Breast epithelium (tissue), 4 donors: ENCODE data around the gene HERC5. TPM values are rescaled to one million over a fixed set of nuclear protein-coding genes. Genes with fewer than 3 reads are reported as not detected.

Experiments used
- DNase-seq, 2 donors: peaks; one replicate each; pipeline ENCODE4 v3.0.0-alpha.2; 2019; ENCODE audit warnings: low spot score in 2 of 2
- H3K27ac ChIP-seq, 2 donors: fragments of 200-600 bp; sonication (generic) in 1 of 2; one replicate each; pipeline ENCODE4 v1.5.1; 2016 to 2019; ENCODE audit warnings: mild to moderate bottlenecking in 1 of 2
- H3K27me3 ChIP-seq, 2 donors: fragments of 200-600 bp; sonication (generic) in 1 of 2; one replicate each; pipeline versions ENCODE4 v1.5.1 to v1.6.0; 2017 to 2019; ENCODE audit warnings: control low read depth in 1 of 2, mild to moderate bottlenecking in 1 of 2
- H3K36me3 ChIP-seq: fragments of 200-600 bp; one replicate; pipeline ENCODE4 v1.5.1; 2019
- H3K4me1 ChIP-seq, 2 donors: fragments of 200-600 bp; sonication (generic); one replicate each; pipeline ENCODE4 v1.5.1; 2016 to 2019; ENCODE audit warnings: control low read depth in 1 of 2
- H3K4me3 ChIP-seq, 3 donors: fragments of 200-600 bp; sonication (generic); 1 replicate in 2 of 3; 2 replicates in 1 of 3; pipeline ENCODE4 v1.5.1; 2016 to 2019; ENCODE audit warnings: mild to moderate bottlenecking in 3 of 3, moderate library complexity in 2 of 3
- H3K9me3 ChIP-seq, 2 donors: fragments of 200-600 bp; sonication (generic) in 1 of 2; one replicate each; pipeline ENCODE4 v1.5.1; 2016 to 2019; ENCODE audit warnings: control low read depth in 1 of 2
- POLR2A ChIP-seq: fragments of 450-650 bp; IDR thresholded peaks from one replicate; pipeline ENCODE4 v1.6.1; 2016; ENCODE audit warnings: antibody characterized with exemption, mild to moderate bottlenecking, moderate library complexity
- POLR2AphosphoS5 ChIP-seq, 3 donors: sonication (generic); formaldehyde crosslinking; IDR thresholded peaks; one replicate each; pipeline ENCODE4 v1.6.1; 2017; ENCODE audit warnings: antibody characterized with exemption in 3 of 3
- intact Hi-C: fragments of 100-400 bp; cut with DNase I; formaldehyde crosslinking; loops from one replicate; pipeline ENCODE4 v1.15.1; 2023; ENCODE audit warnings: low total_unique reads
- total RNA-seq, 3 donors: library from RNA; depleted of rRNA; stranded (reverse); fragments of >200 nt; gene quantifications; one replicate each; pipeline ENCODE4 v1.1.0, GENCODE V29; 2016
- TF ChIP-seq, protein P1 (sequence below), 3 donors: fragments of 450-650 bp; IDR thresholded peaks; one replicate each; pipeline ENCODE4 v1.5.1; 2016 to 2017; ENCODE audit warnings: antibody characterized with exemption in 3 of 3, mild to moderate bottlenecking in 3 of 3, moderate library complexity in 3 of 3

The HERC5 gene
- total RNA-seq, 3 donors from 2014 or later = 5.0 to 5.9 (median 5.9) TPM

DNA sequence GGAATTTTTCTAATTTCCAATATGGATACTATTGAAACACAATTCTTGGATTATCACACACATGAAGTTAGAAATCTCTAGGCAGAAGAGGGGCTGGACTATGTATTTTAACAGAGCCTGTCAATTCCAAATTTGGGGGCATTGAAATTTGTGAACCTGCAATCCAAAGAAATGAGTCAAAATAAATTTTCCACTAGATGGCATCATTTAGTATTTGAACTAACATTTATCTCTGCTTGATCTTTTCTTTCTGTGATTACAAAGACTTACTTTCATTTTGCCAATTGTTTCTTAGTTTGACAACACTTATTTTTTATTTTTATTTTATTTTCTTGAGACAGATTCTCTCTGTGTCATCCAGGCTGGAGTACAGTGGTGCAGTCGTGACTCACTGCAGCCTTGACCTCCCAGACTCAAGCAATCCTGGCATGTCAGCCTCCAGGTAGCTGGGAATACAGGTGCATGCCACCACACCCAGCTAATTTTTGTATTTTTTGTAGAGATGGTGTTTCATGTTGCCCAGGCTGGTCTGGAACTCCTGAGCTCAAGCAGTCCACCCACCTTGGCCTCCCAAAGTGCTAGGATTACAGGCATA is 69.4 kb downstream of the HERC5 start:
- no peak overlapping the region for H3K27ac ChIP-seq
- H3K4me3 ChIP-seq = no peak overlapping the region
- DNase-seq = no peak
- intact Hi-C loops = loop anchor here (10.0 kb wide), 1 partner anchor 138 kb away; no protein-coding TSS in a partner anchor
- no peak for TF ChIP-seq POLR2AphosphoS5 (IDR thresholded peaks at IDR 0.05)
- TF ChIP-seq, protein P1, sequence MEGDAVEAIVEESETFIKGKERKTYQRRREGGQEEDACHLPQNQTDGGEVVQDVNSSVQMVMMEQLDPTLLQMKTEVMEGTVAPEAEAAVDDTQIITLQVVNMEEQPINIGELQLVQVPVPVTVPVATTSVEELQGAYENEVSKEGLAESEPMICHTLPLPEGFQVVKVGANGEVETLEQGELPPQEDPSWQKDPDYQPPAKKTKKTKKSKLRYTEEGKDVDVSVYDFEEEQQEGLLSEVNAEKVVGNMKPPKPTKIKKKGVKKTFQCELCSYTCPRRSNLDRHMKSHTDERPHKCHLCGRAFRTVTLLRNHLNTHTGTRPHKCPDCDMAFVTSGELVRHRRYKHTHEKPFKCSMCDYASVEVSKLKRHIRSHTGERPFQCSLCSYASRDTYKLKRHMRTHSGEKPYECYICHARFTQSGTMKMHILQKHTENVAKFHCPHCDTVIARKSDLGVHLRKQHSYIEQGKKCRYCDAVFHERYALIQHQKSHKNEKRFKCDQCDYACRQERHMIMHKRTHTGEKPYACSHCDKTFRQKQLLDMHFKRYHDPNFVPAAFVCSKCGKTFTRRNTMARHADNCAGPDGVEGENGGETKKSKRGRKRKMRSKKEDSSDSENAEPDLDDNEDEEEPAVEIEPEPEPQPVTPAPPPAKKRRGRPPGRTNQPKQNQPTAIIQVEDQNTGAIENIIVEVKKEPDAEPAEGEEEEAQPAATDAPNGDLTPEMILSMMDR (IDR thresholded peaks at IDR 0.05) = peak in 1 of 3 donors; percentile 26
- H3K36me3 ChIP-seq = no peaks in the 10 kb centered on the region
- H3K4me1 ChIP-seq = peaks cover 0 to 11% of the 10 kb centered on the region in 2 donors
- H3K27me3 ChIP-seq = no peaks in the 10 kb centered on the region
- H3K9me3 ChIP-seq = no peaks in the 10 kb centered on the region

DNA sequence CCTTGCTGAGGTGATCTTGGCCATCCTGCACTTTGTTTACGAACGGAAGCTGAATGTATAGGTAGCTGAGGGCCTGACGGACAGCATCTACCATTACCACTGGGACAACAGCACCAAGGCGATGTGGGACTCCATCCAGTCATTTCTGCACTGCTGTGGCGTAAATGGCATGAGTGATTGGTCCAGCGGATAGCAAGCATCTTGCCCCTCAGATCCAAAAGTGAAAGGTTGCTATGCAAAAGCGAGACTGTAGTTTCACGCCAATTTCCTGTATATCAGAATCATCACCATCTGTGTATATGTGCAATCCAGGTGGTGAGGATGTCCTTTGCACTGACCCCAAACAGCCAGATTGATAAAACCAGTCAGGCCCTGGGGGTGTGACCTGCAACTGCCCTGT is 70.9 kb downstream of the HERC5 start:
- TF ChIP-seq POLR2AphosphoS5 (IDR thresholded peaks at IDR 0.05) (no peak), POLR2A (no peak)
- TF ChIP-seq, protein P1 (IDR thresholded peaks at IDR 0.05) = no peak
- Histone ChIP-seq H3K27ac (no peak overlapping the region), H3K4me1 (no peaks in the 10 kb centered on the region), H3K36me3 (no peaks in the 10 kb centered on the region), H3K27me3 (no peaks in the 10 kb centered on the region), H3K4me3 (no peak overlapping the region), H3K9me3 (no peaks in the 10 kb centered on the region)
- no peak for DNase-seq
- intact Hi-C loops = loop anchor here (10.0 kb wide), 1 partner anchor 137 kb away; no protein-coding TSS in a partner anchor

DNA sequence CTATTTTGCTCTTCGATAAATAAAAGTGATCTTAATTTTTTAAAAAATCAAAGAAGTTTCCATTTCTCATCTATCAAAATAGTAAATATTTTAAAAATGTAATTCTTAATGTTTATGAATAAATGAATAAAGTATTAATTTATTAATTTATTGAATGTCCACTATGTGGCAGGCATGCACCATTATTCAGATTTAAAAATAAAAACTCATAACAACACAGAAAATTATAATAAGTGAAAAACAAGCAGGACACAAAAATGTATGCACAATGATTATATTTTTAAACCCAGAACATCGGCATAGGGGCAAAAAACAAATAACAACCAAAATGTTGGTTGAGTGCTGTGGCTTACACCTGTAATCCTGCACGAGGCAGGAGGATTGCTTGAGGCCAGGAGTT is 71.9 kb downstream of the HERC5 start:
- Histone ChIP-seq H3K27me3 (no peaks in the 10 kb centered on the region), H3K27ac (no peak overlapping the region), H3K9me3 (no peaks in the 10 kb centered on the region), H3K4me3 (no peak overlapping the region), H3K36me3 (no peaks in the 10 kb centered on the region), H3K4me1 (no peaks in the 10 kb centered on the region)
- no peak for DNase-seq
- TF ChIP-seq POLR2A (no peak), POLR2AphosphoS5 (IDR thresholded peaks at IDR 0.05) (no peak)
- TF ChIP-seq, protein P1 (IDR thresholded peaks at IDR 0.05) = no peak
- intact Hi-C loops = loop anchor here (10.0 kb wide), 1 partner anchor 136 kb away; no protein-coding TSS in a partner anchor

- no peaks in the 10 kb centered on the region for H3K27me3 ChIP-seq
- H3K4me1 ChIP-seq = no peaks in the 10 kb centered on the region
- TF ChIP-seq, protein P1 (IDR thresholded peaks at IDR 0.05) = no peak
- TF ChIP-seq POLR2AphosphoS5 (IDR thresholded peaks at IDR 0.05) (no peak), POLR2A (no peak)
- no peak overlapping the region for H3K27ac ChIP-seq
- DNase-seq = no peak
- no peak overlapping the region for H3K4me3 ChIP-seq
- no peaks in the 10 kb centered on the region for H3K9me3 ChIP-seq
- no peaks in the 10 kb centered on the region for H3K36me3 ChIP-seq
- intact Hi-C loops = no loop called here
These were observed 74.6 kb downstream of the HERC5 start for GRCh38 chr4:88531549-88531948.

GRCh38 chr4:88533088-88533790 is 76.3 kb downstream of the HERC5 start:
- H3K27ac ChIP-seq = no peak overlapping the region
- DNase-seq = no peak
- no peaks in the 10 kb centered on the region for H3K9me3 ChIP-seq
- TF ChIP-seq POLR2AphosphoS5 (IDR thresholded peaks at IDR 0.05) (no peak), POLR2A (no peak)
- TF ChIP-seq, protein P1 (IDR thresholded peaks at IDR 0.05) = no peak
- H3K27me3 ChIP-seq = no peaks in the 10 kb centered on the region
- no peak overlapping the region for H3K4me3 ChIP-seq
- no peaks in the 10 kb centered on the region for H3K36me3 ChIP-seq
- intact Hi-C loops = no loop called here
- no peaks in the 10 kb centered on the region for H3K4me1 ChIP-seq
